Chondrocyte (in vitro differentiated cells): ENCODE results near the gene NHEJ1. TPM values are rescaled to one million over a fixed set of nuclear protein-coding genes. Genes with fewer than 3 reads are reported as not detected.

Experiments
- DNase-seq: peaks from one replicate; pipeline ENCODE4 v3.0.0; 2021; ENCODE audit warnings: mixed read lengths, low spot score
- H3K27ac Mint-ChIP-seq: one replicate; pipeline ENCODE4 v1.8.0; 2021; ENCODE audit warnings: mild to moderate bottlenecking, moderate library complexity, mixed read lengths; ENCODE audit not compliant: unreplicated experiment
- H3K27me3 Mint-ChIP-seq: 2 replicates; pipeline ENCODE4 v1.8.0; 2021; ENCODE audit warnings: low read depth, mixed read lengths
- H3K36me3 Mint-ChIP-seq: 2 replicates; pipeline ENCODE4 v1.8.0; 2021; ENCODE audit warnings: low read depth, mixed read lengths
- H3K4me1 Mint-ChIP-seq: 2 replicates; pipeline ENCODE4 v1.8.0; 2021; ENCODE audit warnings: low read depth, mild to moderate bottlenecking, mixed read lengths
- H3K4me3 Mint-ChIP-seq: one replicate; pipeline ENCODE4 v1.8.0; 2021; ENCODE audit warnings: mild to moderate bottlenecking, moderate library complexity, mixed read lengths; ENCODE audit not compliant: unreplicated experiment
- H3K9me3 Mint-ChIP-seq: 2 replicates; pipeline ENCODE4 v1.8.0; 2021; ENCODE audit warnings: low read depth, mixed read lengths
- CTCF ChIP-seq: fragments of 200-600 bp; sonication (generic); IDR thresholded peaks from 2 replicates; pipeline ENCODE4 v1.5.0; 2021; ENCODE audit warnings: antibody characterized with exemption, mild to moderate bottlenecking, moderate library complexity
- total RNA-seq: library from RNA; stranded (reverse); gene quantifications from 3 replicates; pipeline ENCODE4 v1.2.1, GENCODE V29; 2021

The NHEJ1 gene
- total RNA-seq, 1 donor from 2014 or later = 13.3 TPM

- peaks cover 24% of the 10 kb centered on the region for H3K27me3 Mint-ChIP-seq
Measured at GRCh38 chr2:219065484-219065883, 95.1 kb downstream of the NHEJ1 start.

GRCh38 chr2:219062081-219062480, 98.5 kb downstream of the NHEJ1 start:
- peaks cover 21% of the 10 kb centered on the region for H3K4me1 Mint-ChIP-seq
- DNase-seq = no peak
- no peak overlapping the region for H3K27ac Mint-ChIP-seq
- no peak for TF ChIP-seq CTCF
- no peak overlapping the region for H3K4me3 Mint-ChIP-seq
- H3K36me3 Mint-ChIP-seq = peaks cover 3% of the 10 kb centered on the region
- H3K9me3 Mint-ChIP-seq = no peaks in the 10 kb centered on the region
- peaks cover 45% of the 10 kb centered on the region for H3K27me3 Mint-ChIP-seq

More at GRCh38 chr2:219065484-219065883, 95.1 kb downstream of the NHEJ1 start:
- H3K27ac Mint-ChIP-seq = no peak overlapping the region
- peaks cover 6% of the 10 kb centered on the region for H3K4me1 Mint-ChIP-seq
- TF ChIP-seq CTCF = no peak
- no peaks in the 10 kb centered on the region for H3K9me3 Mint-ChIP-seq
- peaks cover 11% of the 10 kb centered on the region for H3K36me3 Mint-ChIP-seq
- no peak overlapping the region for H3K4me3 Mint-ChIP-seq
- DNase-seq = no peak

DNA sequence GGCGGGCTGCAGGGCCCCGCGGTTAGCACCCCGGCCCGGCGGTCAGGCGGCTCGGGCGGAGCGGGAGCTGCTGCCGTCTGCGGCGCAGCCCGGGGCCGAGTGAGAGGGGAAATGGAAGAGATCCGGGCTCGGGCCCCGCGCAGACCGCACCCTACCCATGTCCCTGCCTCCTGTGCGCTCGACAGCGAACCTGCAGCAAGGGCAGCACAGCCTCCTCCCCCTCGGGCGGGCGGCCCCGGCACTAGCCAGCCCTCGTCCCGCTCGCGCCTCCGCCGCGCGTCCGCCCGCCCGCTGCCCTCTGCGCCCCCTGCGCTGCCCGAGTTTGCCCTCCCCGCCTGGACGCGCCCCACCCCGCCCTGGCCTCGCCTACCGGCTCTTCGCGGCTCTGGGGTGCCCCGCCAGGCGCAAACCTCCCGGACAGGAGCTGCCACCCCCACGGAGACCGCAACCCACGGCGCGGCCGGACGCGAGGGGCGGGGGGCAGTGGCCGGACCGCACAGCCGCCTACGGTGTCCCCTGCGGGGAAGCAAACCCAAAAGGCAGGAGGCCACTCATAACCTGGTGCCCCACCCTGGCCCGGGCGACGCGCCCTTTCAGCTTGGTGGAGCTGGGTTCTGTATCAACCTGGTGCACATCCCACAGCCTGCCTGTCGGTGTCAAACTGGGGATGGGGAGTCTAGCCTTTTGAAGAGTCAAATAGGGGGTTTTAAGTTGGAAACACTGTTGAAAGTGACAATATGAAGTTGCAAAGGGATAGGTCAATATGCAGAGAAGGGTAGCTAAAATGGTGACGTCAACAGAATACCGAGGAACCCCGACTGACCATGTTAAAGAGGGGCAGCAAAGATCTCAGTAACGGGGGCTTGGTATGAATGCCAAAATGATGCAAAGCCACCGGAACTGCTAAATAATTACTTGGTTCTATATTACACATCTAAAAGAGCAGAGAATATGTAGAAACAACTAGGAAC, 99.5 kb downstream of the NHEJ1 start, which contains the start of gene IHH:
IHH (minus strand) TSS at position 101 of the 971 bp plus-strand sequence. CDS start 454 bp downstream, outside the sequence.
- H3K27me3 Mint-ChIP-seq = peaks cover 52% of the 10 kb centered on the region
- peak within 1 kb of the TSS; percentile 57 for H3K4me3 Mint-ChIP-seq
- TF ChIP-seq CTCF = no peak
- peaks cover 21% of the 10 kb centered on the region for H3K4me1 Mint-ChIP-seq
- no peak for DNase-seq
- H3K36me3 Mint-ChIP-seq = peaks cover 3% of the 10 kb centered on the region
- H3K9me3 Mint-ChIP-seq = no peaks in the 10 kb centered on the region
- no peak within 1 kb of the TSS for H3K27ac Mint-ChIP-seq

DNA sequence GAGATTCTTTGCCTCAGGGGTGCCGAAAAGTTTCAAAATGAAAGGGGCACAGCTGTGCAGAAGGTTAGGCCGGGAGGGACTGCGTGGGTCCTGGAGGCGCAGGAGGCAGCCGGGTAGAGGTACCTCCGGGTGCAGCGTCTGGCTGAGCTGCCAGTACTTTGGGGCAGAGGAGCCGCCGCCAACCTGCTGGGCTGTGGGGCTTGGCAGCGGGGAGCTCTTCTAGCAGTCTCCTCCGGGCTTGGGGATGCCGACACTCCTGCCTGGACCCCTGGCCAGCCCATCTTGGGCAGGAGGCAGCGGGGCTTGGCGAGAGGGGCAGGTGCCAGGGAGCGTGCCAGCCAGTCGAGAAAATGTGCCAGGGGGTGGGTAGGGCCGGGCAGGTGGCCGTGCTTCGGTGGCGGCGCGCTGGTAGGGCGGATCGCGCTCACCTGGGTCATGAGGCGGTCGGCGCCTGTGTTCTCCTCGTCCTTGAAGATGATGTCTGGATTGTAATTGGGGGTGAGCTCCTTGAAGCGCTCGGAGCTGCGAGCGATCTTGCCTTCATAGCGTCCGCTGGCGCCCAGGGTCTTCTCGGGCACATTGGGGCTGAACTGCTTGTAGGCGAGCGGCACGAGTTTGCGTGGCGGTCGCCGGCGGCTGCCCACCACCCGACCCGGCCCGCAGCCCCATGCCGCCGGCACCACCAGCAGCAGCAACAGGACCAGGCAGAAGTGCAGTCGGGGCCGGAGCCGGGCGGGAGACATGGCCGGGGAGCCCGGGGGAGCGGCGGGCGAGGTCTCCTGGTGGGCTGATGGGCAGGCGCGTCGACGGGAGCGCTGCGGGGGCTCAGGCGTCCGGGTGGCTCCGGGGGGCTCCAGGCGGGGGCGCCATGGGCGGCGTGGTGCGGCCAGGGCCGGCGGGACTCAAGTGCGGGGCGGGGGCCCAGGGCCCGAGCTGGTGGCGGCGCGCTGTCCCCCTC, 100.6 kb downstream of the NHEJ1 start:
- peak overlapping the region; percentile 57 for H3K4me3 Mint-ChIP-seq
- peaks cover 53% of the 10 kb centered on the region for H3K27me3 Mint-ChIP-seq
- H3K9me3 Mint-ChIP-seq = no peaks in the 10 kb centered on the region
- H3K4me1 Mint-ChIP-seq = peaks cover 21% of the 10 kb centered on the region
- H3K36me3 Mint-ChIP-seq = peaks cover 3% of the 10 kb centered on the region
- no peak overlapping the region for H3K27ac Mint-ChIP-seq
- TF ChIP-seq CTCF = no peak
- DNase-seq = no peak

GRCh38 chr2:219059375-219059724, 101.3 kb downstream of the NHEJ1 start:
- DNase-seq = no peak
- peaks cover 21% of the 10 kb centered on the region for H3K4me1 Mint-ChIP-seq
- H3K27me3 Mint-ChIP-seq = peaks cover 53% of the 10 kb centered on the region
- peaks cover 3% of the 10 kb centered on the region for H3K36me3 Mint-ChIP-seq
- TF ChIP-seq CTCF = no peak
- no peaks in the 10 kb centered on the region for H3K9me3 Mint-ChIP-seq
- H3K4me3 Mint-ChIP-seq = no peak overlapping the region
- H3K27ac Mint-ChIP-seq = no peak overlapping the region
